Duodenal mucosa (tissue), 2 donors: ENCODE measurements around the gene ANK3.

Source experiments
- H3K27ac ChIP-seq: one replicate; pipeline ENCODE4 v1.7.0; 2013; ENCODE audit warnings: low read depth, low read length
- H3K27me3 ChIP-seq, 2 donors: one replicate each; pipeline ENCODE4 v1.7.0; 2013; ENCODE audit warnings: low read length in 2 of 2, control low read depth in 1 of 2; ENCODE audit not compliant: insufficient read depth in 2 of 2, control insufficient read depth in 1 of 2
- H3K36me3 ChIP-seq, 2 donors: one replicate each; pipeline ENCODE4 v1.7.0; 2013; ENCODE audit warnings: low read length in 2 of 2, control low read depth in 1 of 2; ENCODE audit not compliant: insufficient read depth in 2 of 2, control insufficient read depth in 1 of 2
- H3K4me1 ChIP-seq, 2 donors: one replicate each; pipeline ENCODE4 v1.7.0; 2013; ENCODE audit warnings: low read length in 2 of 2, control low read depth in 1 of 2; ENCODE audit not compliant: insufficient read depth in 2 of 2, control insufficient read depth in 1 of 2
- H3K4me3 ChIP-seq, 2 donors: one replicate each; pipeline ENCODE4 v1.7.0; 2013; ENCODE audit warnings: low read length in 2 of 2, low read depth in 1 of 2
- H3K9ac ChIP-seq, 2 donors: one replicate each; pipeline ENCODE4 v1.7.0; 2013; ENCODE audit warnings: low read length in 2 of 2, low read depth in 1 of 2
- H3K9me3 ChIP-seq, 2 donors: one replicate each; pipeline ENCODE4 v1.7.0; 2013; ENCODE audit warnings: low read length in 2 of 2, control low read depth in 1 of 2; ENCODE audit not compliant: control insufficient read depth in 1 of 2

The ANK3 gene

GRCh38 chr10:60382946-60383681 lies 6.6 kb downstream of the ANK3 start:
- Histone ChIP-seq H3K4me1 (no peaks in the 10 kb centered on the region), H3K27me3 (no peaks in the 10 kb centered on the region), H3K27ac (no peak overlapping the region), H3K9me3 (no peaks in the 10 kb centered on the region), H3K9ac (no peak overlapping the region), H3K4me3 (no peak overlapping the region), H3K36me3 (no peaks in the 10 kb centered on the region)

DNA sequence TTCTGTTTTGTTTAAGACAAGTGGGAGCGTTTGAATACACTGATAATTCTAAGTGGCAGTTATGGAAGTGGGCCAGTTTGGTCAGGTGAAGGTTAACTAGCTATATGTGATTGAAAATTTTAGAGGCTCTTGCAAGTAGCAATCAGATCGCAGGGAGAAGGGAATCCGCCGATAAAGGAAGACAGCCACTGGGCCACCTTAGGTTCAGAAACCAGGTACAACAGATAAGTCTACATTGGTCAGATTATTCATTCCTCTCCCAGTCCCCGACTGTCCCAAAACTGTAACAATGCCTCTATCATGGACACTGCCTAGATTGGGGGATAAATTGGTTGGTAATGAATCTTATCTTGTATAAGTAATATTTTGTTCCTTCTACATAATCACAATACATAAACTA lies 8.9 kb downstream of the ANK3 start:
- Histone ChIP-seq H3K27ac (no peak overlapping the region), H3K27me3 (no peaks in the 10 kb centered on the region), H3K4me3 (no peak overlapping the region), H3K4me1 (no peaks in the 10 kb centered on the region), H3K36me3 (no peaks in the 10 kb centered on the region), H3K9ac (no peak overlapping the region), H3K9me3 (no peaks in the 10 kb centered on the region)

DNA sequence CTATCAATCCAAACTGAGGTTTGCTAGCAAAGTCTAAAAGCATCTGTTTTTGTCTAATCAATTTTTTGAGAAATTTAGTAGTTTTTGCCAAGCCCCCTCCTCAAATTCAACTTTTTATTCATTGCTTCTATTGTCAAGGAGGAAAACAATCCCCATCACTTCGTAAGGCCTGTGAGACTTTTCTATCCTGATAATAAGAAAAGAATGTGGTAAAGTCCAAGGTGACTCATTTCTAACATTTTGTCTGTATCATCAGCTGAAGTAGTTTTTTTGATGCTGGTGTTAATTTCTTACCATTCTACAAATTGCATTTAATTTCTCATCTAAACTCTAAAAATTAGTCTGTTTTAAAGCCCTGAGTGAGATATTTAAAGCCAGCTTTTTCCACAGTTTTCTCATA lies 11.7 kb downstream of the ANK3 start:
- no peaks in the 10 kb centered on the region for H3K4me1 ChIP-seq
- H3K9ac ChIP-seq, result no peak overlapping the region
- H3K4me3 ChIP-seq, result no peak overlapping the region
- H3K27me3 ChIP-seq, result no peaks in the 10 kb centered on the region
- no peak overlapping the region for H3K27ac ChIP-seq
- H3K36me3 ChIP-seq, result no peaks in the 10 kb centered on the region
- no peaks in the 10 kb centered on the region for H3K9me3 ChIP-seq

- H3K27ac ChIP-seq, result no peak overlapping the region
- H3K9ac ChIP-seq, result no peak overlapping the region
- H3K4me1 ChIP-seq, result no peaks in the 10 kb centered on the region
- H3K27me3 ChIP-seq, result no peaks in the 10 kb centered on the region
- H3K4me3 ChIP-seq, result no peak overlapping the region
- no peaks in the 10 kb centered on the region for H3K36me3 ChIP-seq
- no peaks in the 10 kb centered on the region for H3K9me3 ChIP-seq
These were observed 12.7 kb downstream of the ANK3 start for GRCh38 chr10:60377042-60377352.

DNA sequence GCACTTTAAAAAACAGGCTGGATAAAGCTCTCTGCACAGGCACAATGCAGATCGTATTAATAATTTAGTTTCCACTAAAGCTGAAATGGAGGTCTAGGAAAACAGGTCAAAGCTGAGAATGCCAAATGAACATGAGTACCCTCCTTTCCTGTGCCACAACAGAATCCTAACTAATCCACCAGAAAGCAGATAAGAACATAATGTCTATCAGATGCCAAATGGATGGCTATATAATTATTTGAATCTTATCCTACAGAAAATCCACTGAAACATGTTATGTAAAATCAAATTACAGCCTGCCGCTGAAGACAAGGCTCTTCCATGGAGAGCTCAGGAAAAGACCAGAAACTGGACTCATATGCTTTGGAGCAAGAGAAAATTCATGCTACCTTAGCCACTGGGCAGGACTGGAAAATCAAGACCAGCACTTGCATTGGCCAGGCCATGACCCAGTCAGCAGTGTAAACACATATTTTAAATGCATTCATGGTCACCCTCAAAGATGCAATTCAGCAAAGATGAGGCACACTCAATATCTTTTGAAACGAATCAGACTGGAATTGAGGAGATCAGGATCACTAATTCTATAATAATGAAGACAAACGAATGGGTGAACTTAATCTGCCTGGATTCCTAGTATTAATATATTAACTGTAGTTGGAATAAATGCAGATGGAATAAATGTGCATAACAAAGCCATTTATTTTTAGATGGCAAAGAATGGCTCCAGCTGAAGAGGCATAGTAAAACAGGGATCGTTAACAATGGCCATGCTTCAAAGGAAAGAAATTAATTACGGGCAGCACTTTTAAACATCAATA lies 13.2 kb downstream of the ANK3 start:
- Histone ChIP-seq H3K9ac (no peak overlapping the region), H3K4me3 (no peak overlapping the region), H3K27me3 (no peaks in the 10 kb centered on the region), H3K27ac (no peak overlapping the region), H3K9me3 (no peaks in the 10 kb centered on the region), H3K4me1 (no peaks in the 10 kb centered on the region), H3K36me3 (no peaks in the 10 kb centered on the region)

DNA sequence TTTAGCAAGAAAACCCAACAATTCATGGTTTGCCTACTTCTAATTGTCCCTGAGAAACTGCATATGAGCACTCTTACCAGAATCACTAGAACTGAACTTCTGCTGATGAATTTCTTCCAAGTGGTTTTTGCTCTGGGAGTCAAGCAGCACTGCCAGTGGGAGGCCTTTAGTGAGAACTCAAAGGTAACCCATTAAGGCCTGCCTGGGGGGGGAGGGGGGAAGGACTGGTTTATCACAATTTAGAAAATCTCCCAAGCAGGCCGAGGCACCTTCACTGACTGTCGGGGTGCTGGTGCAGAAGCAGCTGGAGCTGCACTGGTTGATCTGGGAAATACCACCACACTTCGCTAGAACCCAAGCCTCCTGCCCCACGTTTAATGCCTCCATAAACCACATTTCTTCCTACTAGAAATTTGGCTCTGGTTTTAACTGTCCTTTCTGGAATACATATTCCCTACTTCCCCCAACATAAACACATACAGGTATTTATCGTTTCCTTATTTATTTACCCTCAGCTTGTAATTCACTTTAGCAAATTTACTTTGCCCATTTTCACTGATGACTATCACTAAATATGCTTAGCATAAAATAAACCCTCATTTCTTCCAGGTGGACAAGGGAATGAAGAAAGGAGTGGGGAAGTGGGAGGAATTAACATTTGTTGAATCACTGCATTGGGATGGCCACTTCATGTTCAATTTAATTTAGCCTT lies 14.2 kb downstream of the ANK3 start:
- Histone ChIP-seq H3K36me3 (no peaks in the 10 kb centered on the region), H3K4me3 (no peak overlapping the region), H3K4me1 (no peaks in the 10 kb centered on the region), H3K27ac (no peak overlapping the region), H3K9ac (no peak overlapping the region), H3K9me3 (no peaks in the 10 kb centered on the region), H3K27me3 (no peaks in the 10 kb centered on the region)

DNA sequence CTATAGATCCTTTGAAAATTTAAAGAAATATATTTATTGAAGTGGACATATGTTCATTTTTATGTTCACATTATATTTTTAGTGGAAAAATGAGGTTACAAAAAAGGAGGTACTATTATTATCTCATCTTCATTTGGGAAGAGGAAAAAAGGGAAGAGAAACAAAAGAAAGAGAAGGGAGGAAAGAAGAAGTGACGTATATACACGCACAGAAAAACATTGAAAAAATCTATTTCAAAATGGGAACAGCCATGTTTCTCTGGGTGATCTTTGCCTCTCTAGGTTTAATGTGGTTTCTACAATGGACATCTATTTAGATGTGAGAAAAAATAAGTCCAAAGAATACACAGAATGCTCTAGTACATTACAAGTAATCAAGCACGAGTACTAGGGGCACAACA lies 14.8 kb downstream of the ANK3 start:
- Histone ChIP-seq H3K4me1 (peaks cover 0 to 2% of the 10 kb centered on the region in 2 donors), H3K9me3 (no peaks in the 10 kb centered on the region)

GRCh38 chr10:60372436-60372835 lies 17.2 kb downstream of the ANK3 start:
- peaks cover 0 to 8% of the 10 kb centered on the region in 2 donors for H3K4me1 ChIP-seq
- H3K9me3 ChIP-seq, result no peaks in the 10 kb centered on the region
- H3K36me3 ChIP-seq, result no peaks in the 10 kb centered on the region
- no peak overlapping the region for H3K9ac ChIP-seq
- no peak overlapping the region for H3K4me3 ChIP-seq
- H3K27me3 ChIP-seq, result no peaks in the 10 kb centered on the region
- no peak overlapping the region for H3K27ac ChIP-seq

More for the DNA sequence above, 14.8 kb downstream of the ANK3 start:
- Histone ChIP-seq H3K9ac (no peak overlapping the region), H3K36me3 (no peaks in the 10 kb centered on the region), H3K4me3 (no peak overlapping the region), H3K27ac (no peak overlapping the region), H3K27me3 (no peaks in the 10 kb centered on the region)

DNA sequence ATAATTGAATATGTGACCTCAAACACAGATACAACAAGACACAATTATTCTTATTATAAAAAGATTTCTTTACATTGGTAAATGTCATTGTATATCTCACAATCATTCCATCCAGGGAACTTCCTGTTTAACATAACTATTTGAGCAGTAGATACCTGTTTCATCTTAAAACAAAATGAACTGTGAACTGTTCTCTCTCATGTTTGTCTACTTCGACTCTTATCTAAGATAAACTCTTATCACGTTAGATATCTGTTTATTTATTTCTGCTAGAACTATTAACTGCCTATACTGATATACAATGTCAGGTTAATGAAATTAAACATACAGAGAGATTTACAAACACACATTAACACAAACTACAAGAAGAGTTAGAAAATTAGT lies 20.1 kb downstream of the ANK3 start:
- no peak overlapping the region for H3K4me3 ChIP-seq
- no peaks in the 10 kb centered on the region for H3K27me3 ChIP-seq
- H3K36me3 ChIP-seq, result no peaks in the 10 kb centered on the region
- H3K27ac ChIP-seq, result no peak overlapping the region
- no peak overlapping the region for H3K9ac ChIP-seq
- H3K4me1 ChIP-seq, result peaks cover 0 to 8% of the 10 kb centered on the region in 2 donors
- no peaks in the 10 kb centered on the region for H3K9me3 ChIP-seq

DNA sequence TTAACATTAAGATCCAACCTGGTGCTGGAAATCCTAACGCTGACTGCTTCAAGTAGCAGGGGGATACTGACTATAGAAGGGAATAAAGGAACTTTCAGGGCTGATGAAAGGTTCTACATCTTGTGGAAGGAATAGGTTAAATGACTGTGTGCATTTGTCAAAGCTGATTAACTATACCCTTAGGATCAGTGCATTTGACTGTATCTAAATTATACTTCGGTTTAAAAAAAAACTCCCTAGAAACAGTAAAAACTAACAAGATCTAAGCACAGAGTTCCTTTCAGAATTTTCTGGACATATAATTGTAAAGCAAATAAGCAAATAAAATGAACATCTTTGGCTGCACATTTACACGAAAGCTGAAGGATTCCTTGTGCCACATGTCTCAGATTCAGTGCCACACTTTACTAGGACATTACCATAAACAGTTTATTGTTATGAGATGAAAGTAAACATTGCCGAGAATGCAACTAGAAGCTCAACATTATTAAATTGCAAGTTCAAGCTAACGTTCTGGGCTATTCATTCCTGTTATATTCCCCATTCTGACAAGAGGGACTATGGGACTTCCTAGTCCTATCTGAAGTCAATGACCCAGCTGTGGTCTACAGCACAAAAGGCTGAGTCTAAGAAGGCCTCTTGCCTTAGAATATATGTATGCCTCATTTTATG lies 20.7 kb downstream of the ANK3 start:
- H3K9me3 ChIP-seq, result no peaks in the 10 kb centered on the region
- H3K27ac ChIP-seq, result no peak overlapping the region

More for the DNA sequence above, 20.7 kb downstream of the ANK3 start:
- Histone ChIP-seq H3K4me1 (peaks cover 0 to 8% of the 10 kb centered on the region in 2 donors), H3K27me3 (no peaks in the 10 kb centered on the region), H3K9ac (no peak overlapping the region), H3K36me3 (no peaks in the 10 kb centered on the region), H3K4me3 (no peak overlapping the region)
